Activated CD4-positive, alpha-beta memory T cell treated with anti-CD3 and anti-CD28 coated beads for 36 hours (primary cell): Measurements from ENCODE around the gene LGMN. TPM values are rescaled to one million over a fixed set of nuclear protein-coding genes. Genes with fewer than 3 reads are reported as not detected.

Source experiments
- CTCF ChIA-PET: fragments of 350-600 bp; sonication (Branson Sonifier 250); formaldehyde crosslinking; loops from one replicate; lab custom pipeline; 2021; ENCODE audit warnings: antibody characterized with exemption, inconsistent platforms; lab: Charles Lee
- POLR2A ChIA-PET: fragments of 350-600 bp; sonication (Branson Sonifier 250); formaldehyde crosslinking; loops from one replicate; lab custom pipeline; 2021; ENCODE audit warnings: antibody characterized with exemption; lab: Charles Lee
- DNase-seq: peaks from one replicate; pipeline ENCODE4 v3.0.0-alpha.2; 2020
- H3K27ac Mint-ChIP-seq: one replicate; pipeline ENCODE4 v1.8.0; 2021; ENCODE audit warnings: mixed read lengths
- H3K27me3 Mint-ChIP-seq: one replicate; pipeline ENCODE4 v1.8.0; 2021; ENCODE audit warnings: mixed read lengths
- H3K36me3 Mint-ChIP-seq: one replicate; pipeline ENCODE4 v1.8.0; 2021; ENCODE audit warnings: mixed read lengths
- H3K4me1 Mint-ChIP-seq: one replicate; pipeline ENCODE4 v1.8.0; 2021; ENCODE audit warnings: low read depth, mixed read lengths
- H3K4me3 Mint-ChIP-seq: one replicate; pipeline ENCODE4 v1.8.0; 2021; ENCODE audit warnings: mild to moderate bottlenecking, mixed read lengths
- H3K9me3 Mint-ChIP-seq: one replicate; pipeline ENCODE4 v1.8.0; 2021; ENCODE audit warnings: mixed read lengths
- intact Hi-C: fragments of 100-400 bp; cut with micrococcal nuclease; formaldehyde crosslinking; loops from one replicate; pipeline ENCODE4 v1.15.1; 2023
- total RNA-seq, 2 experiments: library from RNA; stranded (reverse); gene quantifications; one replicate each; pipeline ENCODE4 v1.2.3, GENCODE V29; 2021

Gene LGMN
- total RNA-seq, 2 experiments from 2014 or later = 9.2 to 10.2 TPM

GRCh38 chr14:92654239-92654901, 94.1 kb downstream of the LGMN start:
- Mint-ChIP-seq H3K27me3 (no peaks in the 10 kb centered on the region), H3K4me3 (peak overlapping the region; percentile 93), H3K27ac (peak overlapping the region; percentile 73), H3K9me3 (no peaks in the 10 kb centered on the region), H3K4me1 (peaks cover 76% of the 10 kb centered on the region), H3K36me3 (peaks cover 25% of the 10 kb centered on the region)
- intact Hi-C loops = no loop called here
- no peak for DNase-seq
- POLR2A ChIA-PET = interaction anchor here (1.1 to 1.3 kb wide), 2 partner anchors 11 to 39 kb away, joined by 4 read pairs; no protein-coding TSS in a partner anchor
- CTCF ChIA-PET = interaction anchor here (1.4 to 3.3 kb wide), 4 partner anchors 15 to 41 kb away, joined by 4 to 23 read pairs (median 16); no protein-coding TSS in a partner anchor

Other genes starting within 250 kb of the LGMN start
- 10 to 100 TPM; 17.5 to 18.8 TPM for gene RIN3, start 234.8 kb downstream of the LGMN start, total RNA-seq
- gene GOLGA5, start 45.7 kb upstream of the LGMN start, total RNA-seq = 10 to 100 TPM; 20.7 to 22.5 TPM
- not detected for gene CHGA, start 174.5 kb upstream of the LGMN start, total RNA-seq